ENCODE measurements around the gene TGFBRAP1. TPM values are rescaled to one million over a fixed set of nuclear protein-coding genes. Genes with fewer than 3 reads are reported as not detected.

The TGFBRAP1 gene
- total and polyA plus RNA-seq, 9 of the 15 experiments (the other 6 are each of a cell fraction or from before 2014, with no cell fraction given), result 3.7 to 18.0 (median 11.0) TPM

- H3K4me1 ChIP-seq (replicated peaks in 1 of 2; ENCODE audit: control insufficient read depth in 2 of 2, insufficient read depth in 2 of 2, low read length in 2 of 2), result no peaks in the 10 kb centered on the region; a peak in 1 of 5 replicates
- H3K4me3 ChIP-seq, result no peak overlapping the region
- H3K9me3 ChIP-seq (replicated peaks; ENCODE audit: control insufficient read depth, insufficient read depth, low read depth, low read length), result no peaks in the 10 kb centered on the region
- CTCF ChIA-PET (ENCODE audit: low intra/inter-chr PET ratio), result no interaction called here
- intact Hi-C loops (cut with micrococcal nuclease), result no loop called here
- in situ Hi-C loops (cut with MboI), result no loop called here
- H3K36me3 ChIP-seq (ENCODE audit: control insufficient read depth, insufficient read depth, low read length), result no peaks in the 10 kb centered on the region
- no peak overlapping the region for H2AFZ ChIP-seq (ENCODE audit: low read depth, low read length)
- BruUV-seq (replicated peaks), result no TSS peak
- H3K27me3 ChIP-seq (ENCODE audit: control insufficient read depth in 2 of 2, insufficient read depth in 2 of 2, low read length in 2 of 2), result peaks cover 18 to 36% of the 10 kb centered on the region in 2 experiments
- no peak for DNase-seq (ENCODE audit: extremely low read depth in 1 of 4, low spot score in 3 of 4)
- ATAC-seq, result no peak
- POLR2A ChIA-PET, result interaction anchor here (0.6 kb wide), 1 partner anchor 51 kb away, joined by 4 read pairs; no protein-coding TSS in a partner anchor
- peaks cover 5% of the 10 kb centered on the region; the same call in 1 of the 2 replicates for H4K20me1 ChIP-seq (replicated peaks; ENCODE audit: control insufficient read depth, insufficient read depth, low read length)
- H3K27ac ChIP-seq (ENCODE audit: extremely low read depth, low read depth, low read length), result no peak overlapping the region
- no peak for FAIRE-seq
- no peak overlapping the region for H3K4me2 ChIP-seq (ENCODE audit: insufficient read depth, low read length)
- WGBS (ENCODE audit: insufficient coverage, low coverage, missing lambda C conversion rate), result 5% methylated on average over 3 of the region's 3 CpGs
- no peaks in the 10 kb centered on the region for H3K9me1 ChIP-seq (ENCODE audit: control insufficient read depth, insufficient read depth, low read length)
- TF ChIP-seq RBM39 (optimal IDR thresholded peaks at IDR 0.05; ENCODE audit: low read depth, low read length), result no peak
- TF ChIP-seq CREB1 (IDR thresholded peaks at IDR 0.05), result no peak
- no peak for TF ChIP-seq CREB1 (CRISPR knock-in tag; IDR thresholded peaks at IDR 0.05)
- TF ChIP-seq CBFA2T3 (IDR thresholded peaks at IDR 0.05), result no peak
- TF ChIP-seq ZNF589 (CRISPR knock-in tag; IDR thresholded peaks at IDR 0.05; ENCODE audit: low read depth), result no peak
- H3K9ac ChIP-seq (ENCODE audit: insufficient read depth in 1 of 2, low read depth in 2 of 2, low read length in 2 of 2), result no peak overlapping the region
- no peaks in the 10 kb centered on the region for H3K79me2 ChIP-seq (ENCODE audit: control insufficient read depth, insufficient read depth, low read length)
These were observed 98.3 kb downstream of the TGFBRAP1 start for GRCh38 chr2:105231232-105231619.

- intact Hi-C loops (cut with micrococcal nuclease) (no loop called here), in situ Hi-C loops (cut with MboI) (no loop called here)
- no peak overlapping the region for H3K9ac ChIP-seq (ENCODE audit: insufficient read depth in 1 of 2, low read depth in 2 of 2, low read length in 2 of 2)
- H3K27ac ChIP-seq (ENCODE audit: extremely low read depth, low read depth, low read length), result no peak overlapping the region
- H3K27me3 ChIP-seq (ENCODE audit: control insufficient read depth in 2 of 2, insufficient read depth in 2 of 2, low read length in 2 of 2), result peaks cover 30 to 42% of the 10 kb centered on the region in 2 experiments
- H4K20me1 ChIP-seq (replicated peaks; ENCODE audit: control insufficient read depth, insufficient read depth, low read length), result no peaks in the 10 kb centered on the region
- 9% methylated on average over 9 of the region's 9 CpGs for WGBS (ENCODE audit: insufficient coverage, low coverage, missing lambda C conversion rate)
- H2AFZ ChIP-seq (ENCODE audit: low read depth, low read length), result no peak overlapping the region
- no peaks in the 10 kb centered on the region for H3K36me3 ChIP-seq (ENCODE audit: control insufficient read depth, insufficient read depth, low read length)
- ATAC-seq (no peak), DNase-seq (ENCODE audit: extremely low read depth in 1 of 4, low spot score in 3 of 4) (no peak), FAIRE-seq (no peak)
- H3K4me2 ChIP-seq (ENCODE audit: insufficient read depth, low read length), result no peak overlapping the region
- BruUV-seq (replicated peaks), result no TSS peak
- H3K9me1 ChIP-seq (ENCODE audit: control insufficient read depth, insufficient read depth, low read length), result no peaks in the 10 kb centered on the region
- no peak overlapping the region for H3K4me3 ChIP-seq
- H3K9me3 ChIP-seq (replicated peaks; ENCODE audit: control insufficient read depth, insufficient read depth, low read depth, low read length), result no peaks in the 10 kb centered on the region
- ChIA-PET CTCF (ENCODE audit: low intra/inter-chr PET ratio) (no interaction called here), POLR2A (no interaction called here)
- H3K4me1 ChIP-seq (replicated peaks in 1 of 2; ENCODE audit: control insufficient read depth in 2 of 2, insufficient read depth in 2 of 2, low read length in 2 of 2), result no peaks in the 10 kb centered on the region
- no peaks in the 10 kb centered on the region for H3K79me2 ChIP-seq (ENCODE audit: control insufficient read depth, insufficient read depth, low read length)
- TF ChIP-seq HINFP (tag; conservative IDR thresholded peaks at IDR 0.05; ENCODE audit: low read depth), result no peak
- TF ChIP-seq HMG20A (CRISPR knock-in tag; conservative IDR thresholded peaks at IDR 0.05), result no peak
- TF ChIP-seq BRD4 (IDR thresholded peaks at IDR 0.05), result no peak
- TF ChIP-seq ATF3 (IDR thresholded peaks at IDR 0.05), result no peak
- no peak for TF ChIP-seq ATF3 (CRISPR knock-in tag; conservative IDR thresholded peaks at IDR 0.05)
- TF ChIP-seq CREB3 (tag; conservative IDR thresholded peaks at IDR 0.05; ENCODE audit: low read depth), result no peak
- no peak for TF ChIP-seq THAP7 (CRISPR knock-in tag; IDR thresholded peaks at IDR 0.05)
These were observed 105.1 kb downstream of the TGFBRAP1 start for GRCh38 chr2:105224444-105224843.
